Smooth muscle cell (in vitro differentiated cells): ENCODE data around the gene SLC10A7. TPM values are rescaled to one million over a fixed set of nuclear protein-coding genes. Genes with fewer than 3 reads are reported as not detected.

Source experiments
- DNase-seq: peaks from one replicate; lab custom pipeline; 2025; ENCODE audit not compliant: unreplicated experiment; lab: John Stamatoyannopoulos, UW
- H2AFZ ChIP-seq: fragments of 200-600 bp; sonication (generic); 2 replicates; pipeline ENCODE4 v1.6.0; 2016; ENCODE audit warnings: antibody characterized with exemption, low read depth, mild to moderate bottlenecking
- H3F3A ChIP-seq: fragments of 200-600 bp; sonication (generic); 2 replicates; pipeline ENCODE4 v1.6.0; 2017; ENCODE audit warnings: antibody characterized with exemption, low read depth
- H3K27ac ChIP-seq: fragments of 200-600 bp; sonication (generic); 2 replicates; pipeline ENCODE4 v1.5.1; 2016; ENCODE audit warnings: low read depth, mild to moderate bottlenecking
- H3K27me3 ChIP-seq: fragments of 200-600 bp; sonication (generic); 2 replicates; pipeline ENCODE4 v1.6.1; 2016; ENCODE audit warnings: low read depth, mild to moderate bottlenecking
- H3K36me3 ChIP-seq: fragments of 200-600 bp; sonication (generic); 2 replicates; pipeline ENCODE4 v1.5.1; 2016; ENCODE audit warnings: low read depth
- H3K4me1 ChIP-seq: fragments of 200-600 bp; sonication (generic); 2 replicates; pipeline ENCODE4 v1.5.1; 2016; ENCODE audit warnings: low read depth
- H3K4me2 ChIP-seq: fragments of 200-600 bp; sonication (generic); 2 replicates; pipeline ENCODE4 v1.6.0; 2016; ENCODE audit warnings: mild to moderate bottlenecking
- H3K4me3 ChIP-seq: fragments of 200-600 bp; sonication (generic); 2 replicates; pipeline ENCODE4 v1.5.1; 2016; ENCODE audit warnings: mild to moderate bottlenecking
- H3K79me2 ChIP-seq: fragments of 200-600 bp; sonication (generic); 2 replicates; pipeline ENCODE4 v1.6.0; 2016; ENCODE audit warnings: low read depth, mild to moderate bottlenecking
- H3K9ac ChIP-seq: fragments of 200-600 bp; sonication (generic); 2 replicates; pipeline ENCODE4 v1.6.0; 2016; ENCODE audit warnings: low read depth
- H3K9me3 ChIP-seq: fragments of 200-600 bp; sonication (generic); replicated peaks from 2 replicates; pipeline ENCODE4 v1.5.1; 2016; ENCODE audit warnings: low read depth
- H4K20me1 ChIP-seq: fragments of 200-600 bp; sonication (generic); 2 replicates; pipeline ENCODE4 v1.6.0; 2016; ENCODE audit warnings: low read depth
- WGBS: methylation state at CpG from one replicate; pipeline ENCODE4 v1.1.7; 2016; ENCODE audit warnings: low lambda C conversion rate; 5-methylcytosine and 5-hydroxymethylcytosine counted together
- polyA plus RNA-seq: library from polyadenylated mRNA; unstranded; fragments of >200 nt; fragmentation: Nextera tagmentation; extraction: Ambion mirVana; gene quantifications from 2 replicates; pipeline ENCODE4 v1.2.1, GENCODE V29; 2016
- total RNA-seq: library from RNA; depleted of rRNA; stranded (reverse); fragments of >200 nt; gene quantifications from 2 replicates; pipeline ENCODE4 v1.2.3, GENCODE V29; 2014
- TF ChIP-seq, protein P1 (sequence below): fragments of 200-600 bp; sonication (generic); IDR thresholded peaks from 2 replicates; pipeline ENCODE4 v1.5.1; 2017; ENCODE audit warnings: borderline replicate concordance, mild to moderate bottlenecking, antibody characterized with exemption; ENCODE audit not compliant: insufficient read depth, poor library complexity, severe bottlenecking

Gene SLC10A7
- total and polyA plus RNA-seq, 2 experiments from 2014 or later, result 10.3 to 24.8 TPM

DNA sequence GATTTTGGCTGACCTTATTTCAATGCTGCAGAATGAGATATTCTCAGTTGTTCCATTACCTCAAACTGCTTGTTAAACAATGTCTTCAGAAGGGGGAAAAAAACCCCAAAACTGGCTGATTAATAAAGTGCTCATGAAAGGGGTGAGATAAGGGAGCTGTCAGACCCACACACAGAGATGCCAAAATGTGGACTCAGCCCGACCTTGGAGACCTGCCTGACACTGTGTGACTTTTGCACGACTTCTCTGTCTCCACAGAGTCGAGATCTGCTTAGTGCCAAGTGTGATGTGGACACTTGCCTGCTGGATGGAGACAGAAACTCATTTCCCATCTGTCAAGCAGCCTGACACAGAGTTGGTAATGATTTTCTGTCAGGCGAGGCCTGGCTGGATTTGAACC lies 275.9 kb downstream of the SLC10A7 start:
- Histone ChIP-seq H4K20me1 (no peaks in the 10 kb centered on the region), H3K79me2 (no peaks in the 10 kb centered on the region), H3K36me3 (no peaks in the 10 kb centered on the region), H3K4me3 (no peak overlapping the region), H3F3A (no peaks in the 10 kb centered on the region), H3K27ac (no peak overlapping the region), H3K9ac (no peak overlapping the region), H3K9me3 (no peaks in the 10 kb centered on the region), H2AFZ (no peak overlapping the region), H3K4me2 (no peak overlapping the region), H3K4me1 (no peaks in the 10 kb centered on the region), H3K27me3 (no peaks in the 10 kb centered on the region)
- WGBS, result 97% methylated on average over 4 of the region's 4 CpGs
- TF ChIP-seq, protein P1, sequence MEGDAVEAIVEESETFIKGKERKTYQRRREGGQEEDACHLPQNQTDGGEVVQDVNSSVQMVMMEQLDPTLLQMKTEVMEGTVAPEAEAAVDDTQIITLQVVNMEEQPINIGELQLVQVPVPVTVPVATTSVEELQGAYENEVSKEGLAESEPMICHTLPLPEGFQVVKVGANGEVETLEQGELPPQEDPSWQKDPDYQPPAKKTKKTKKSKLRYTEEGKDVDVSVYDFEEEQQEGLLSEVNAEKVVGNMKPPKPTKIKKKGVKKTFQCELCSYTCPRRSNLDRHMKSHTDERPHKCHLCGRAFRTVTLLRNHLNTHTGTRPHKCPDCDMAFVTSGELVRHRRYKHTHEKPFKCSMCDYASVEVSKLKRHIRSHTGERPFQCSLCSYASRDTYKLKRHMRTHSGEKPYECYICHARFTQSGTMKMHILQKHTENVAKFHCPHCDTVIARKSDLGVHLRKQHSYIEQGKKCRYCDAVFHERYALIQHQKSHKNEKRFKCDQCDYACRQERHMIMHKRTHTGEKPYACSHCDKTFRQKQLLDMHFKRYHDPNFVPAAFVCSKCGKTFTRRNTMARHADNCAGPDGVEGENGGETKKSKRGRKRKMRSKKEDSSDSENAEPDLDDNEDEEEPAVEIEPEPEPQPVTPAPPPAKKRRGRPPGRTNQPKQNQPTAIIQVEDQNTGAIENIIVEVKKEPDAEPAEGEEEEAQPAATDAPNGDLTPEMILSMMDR, result no peak
- no peak for DNase-seq

DNA sequence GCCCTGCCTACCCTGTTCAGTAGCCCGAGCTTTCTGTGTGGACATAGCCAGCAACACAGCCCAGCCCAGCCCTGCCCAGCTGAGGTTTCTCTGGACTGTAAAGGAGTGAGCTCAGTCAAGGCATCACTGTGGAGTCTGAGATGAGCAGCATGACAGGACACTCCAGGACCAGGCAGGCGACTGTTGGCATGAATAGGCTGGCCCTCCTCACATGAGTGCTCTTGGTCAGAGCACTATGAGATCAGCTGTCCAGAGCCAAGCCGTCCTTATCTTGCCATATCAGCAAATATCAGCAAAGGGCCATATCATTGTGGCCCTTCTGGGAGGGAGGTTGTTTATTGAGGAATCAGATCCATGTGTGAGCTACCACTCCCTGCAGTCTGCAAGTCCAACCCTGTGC lies 276.5 kb downstream of the SLC10A7 start:
- Histone ChIP-seq H2AFZ (no peak overlapping the region), H3K27ac (no peak overlapping the region), H3K4me2 (no peak overlapping the region), H3K9me3 (no peaks in the 10 kb centered on the region), H3F3A (no peaks in the 10 kb centered on the region), H3K9ac (no peak overlapping the region), H3K4me3 (no peak overlapping the region), H4K20me1 (no peaks in the 10 kb centered on the region), H3K4me1 (no peaks in the 10 kb centered on the region), H3K79me2 (no peaks in the 10 kb centered on the region), H3K27me3 (no peaks in the 10 kb centered on the region), H3K36me3 (no peaks in the 10 kb centered on the region)
- TF ChIP-seq, protein P1, result no peak
- DNase-seq, result no peak
- 79% methylated on average over 3 of the region's 3 CpGs for WGBS

DNA sequence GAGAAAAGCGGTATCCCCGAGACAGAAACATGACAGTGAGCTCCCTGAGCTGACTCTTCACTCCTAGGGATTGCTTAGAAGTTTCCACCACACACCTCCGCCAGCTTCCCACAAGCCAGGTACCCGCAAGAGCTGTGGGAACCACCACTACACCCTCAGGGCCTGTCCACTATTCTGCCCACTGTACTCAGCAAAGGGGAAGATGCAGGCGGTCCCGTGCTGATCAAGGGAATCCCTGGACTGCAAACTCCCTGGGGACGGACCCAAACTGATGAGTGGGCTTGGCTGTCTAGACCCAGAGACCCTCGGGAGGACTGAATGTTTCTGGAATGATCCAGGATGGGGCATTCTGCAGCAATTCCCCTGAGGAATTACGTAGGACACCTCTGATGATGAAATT lies 277.2 kb downstream of the SLC10A7 start:
- Histone ChIP-seq H3K27me3 (no peaks in the 10 kb centered on the region), H3K4me2 (no peak overlapping the region), H3K36me3 (no peaks in the 10 kb centered on the region), H3K4me1 (no peaks in the 10 kb centered on the region), H2AFZ (no peak overlapping the region), H3K9me3 (no peaks in the 10 kb centered on the region), H4K20me1 (no peaks in the 10 kb centered on the region), H3K9ac (no peak overlapping the region), H3K27ac (no peak overlapping the region), H3K79me2 (no peaks in the 10 kb centered on the region), H3F3A (no peaks in the 10 kb centered on the region), H3K4me3 (no peak overlapping the region)
- 89% methylated on average over 9 of the region's 9 CpGs for WGBS
- TF ChIP-seq, protein P1, result no peak
- no peak for DNase-seq

DNA sequence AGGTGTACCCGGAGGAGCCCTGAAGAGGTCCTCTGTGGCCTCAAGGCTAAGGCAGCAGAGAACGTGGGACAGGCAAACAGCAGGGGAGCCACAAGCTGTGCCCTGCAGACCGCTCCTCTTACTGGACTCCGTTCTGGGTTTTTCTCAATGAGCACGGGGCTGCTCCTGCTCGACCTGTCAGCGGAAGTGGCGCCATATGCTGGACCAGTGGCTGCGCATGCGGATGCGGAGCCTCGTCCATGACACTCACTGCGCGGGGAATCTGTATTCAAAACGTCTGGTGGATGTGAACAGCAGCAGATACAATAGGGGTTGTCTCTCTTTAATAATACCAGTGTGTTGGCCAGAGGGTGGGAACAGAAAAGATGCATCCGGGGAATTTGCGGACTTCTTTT lies 277.9 kb downstream of the SLC10A7 start:
- no peak for DNase-seq
- Histone ChIP-seq H3K4me2 (no peak overlapping the region), H3K4me1 (no peaks in the 10 kb centered on the region), H3K4me3 (no peak overlapping the region), H3K9me3 (no peaks in the 10 kb centered on the region), H2AFZ (no peak overlapping the region), H3K27me3 (no peaks in the 10 kb centered on the region), H3K27ac (no peak overlapping the region), H3K36me3 (no peaks in the 10 kb centered on the region), H3K79me2 (no peaks in the 10 kb centered on the region), H3K9ac (no peak overlapping the region), H4K20me1 (no peaks in the 10 kb centered on the region), H3F3A (no peaks in the 10 kb centered on the region)
- WGBS, result 95% methylated on average over 17 of the region's 17 CpGs
- TF ChIP-seq, protein P1, result no peak
